Measurements from ENCODE around the gene PRR33. TPM values are rescaled to one million over a fixed set of nuclear protein-coding genes. Genes with fewer than 3 reads are reported as not detected.

Gene PRR33
- total RNA-seq, 1 donor from 2014 or later, result not detected

DNA sequence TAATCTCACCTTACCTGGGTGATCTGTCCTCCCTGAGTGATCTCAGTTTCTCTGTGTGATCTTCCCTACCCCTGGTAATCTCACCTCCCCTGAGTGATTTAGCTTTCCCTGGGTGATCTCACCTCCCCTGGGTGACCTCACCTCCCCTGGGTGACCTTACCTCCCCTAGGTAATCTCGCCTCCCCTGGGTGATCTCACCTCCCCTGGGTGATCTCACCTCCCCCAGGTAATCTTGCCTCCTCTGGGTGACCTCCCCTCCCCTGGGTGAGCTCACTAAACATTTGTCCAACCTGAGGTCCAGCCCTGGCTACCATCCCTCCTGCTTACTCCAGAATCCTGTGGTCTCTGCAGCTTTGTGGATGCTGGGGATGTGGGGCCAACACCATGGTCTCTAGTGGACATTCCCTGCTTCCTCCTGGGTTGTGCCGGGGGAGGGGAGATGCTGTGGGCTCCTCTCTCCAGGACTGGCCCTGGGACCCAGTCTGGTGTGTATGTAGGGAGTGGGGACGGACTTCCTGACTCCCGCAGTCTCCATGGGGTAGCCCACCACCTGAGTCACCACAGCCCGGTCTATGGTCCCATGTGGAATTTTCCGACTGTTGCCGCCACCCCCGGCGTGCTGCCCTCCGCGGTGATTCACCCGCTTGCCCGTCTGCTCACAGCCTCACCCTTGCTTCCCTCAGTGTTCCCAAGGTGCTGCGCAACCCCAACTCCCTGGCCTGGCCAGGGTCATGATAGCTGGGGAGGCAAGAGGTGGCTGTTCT lies 28.9 kb downstream of the PRR33 start:
- H3K27ac Mint-ChIP-seq (ENCODE audit: unreplicated experiment), result peak overlapping the region; percentile 96
- H3K27me3 Mint-ChIP-seq (ENCODE audit: low read depth), result no peaks in the 10 kb centered on the region
- no peaks in the 10 kb centered on the region for H3K9me3 Mint-ChIP-seq (ENCODE audit: low read depth)
- no peak overlapping the region for H3K4me3 Mint-ChIP-seq (ENCODE audit: unreplicated experiment)
- H3K36me3 Mint-ChIP-seq (ENCODE audit: low read depth), result no peaks in the 10 kb centered on the region
- peaks cover 5% of the 10 kb centered on the region for H3K4me1 Mint-ChIP-seq (ENCODE audit: low read depth)
- TF ChIP-seq, protein P1, sequence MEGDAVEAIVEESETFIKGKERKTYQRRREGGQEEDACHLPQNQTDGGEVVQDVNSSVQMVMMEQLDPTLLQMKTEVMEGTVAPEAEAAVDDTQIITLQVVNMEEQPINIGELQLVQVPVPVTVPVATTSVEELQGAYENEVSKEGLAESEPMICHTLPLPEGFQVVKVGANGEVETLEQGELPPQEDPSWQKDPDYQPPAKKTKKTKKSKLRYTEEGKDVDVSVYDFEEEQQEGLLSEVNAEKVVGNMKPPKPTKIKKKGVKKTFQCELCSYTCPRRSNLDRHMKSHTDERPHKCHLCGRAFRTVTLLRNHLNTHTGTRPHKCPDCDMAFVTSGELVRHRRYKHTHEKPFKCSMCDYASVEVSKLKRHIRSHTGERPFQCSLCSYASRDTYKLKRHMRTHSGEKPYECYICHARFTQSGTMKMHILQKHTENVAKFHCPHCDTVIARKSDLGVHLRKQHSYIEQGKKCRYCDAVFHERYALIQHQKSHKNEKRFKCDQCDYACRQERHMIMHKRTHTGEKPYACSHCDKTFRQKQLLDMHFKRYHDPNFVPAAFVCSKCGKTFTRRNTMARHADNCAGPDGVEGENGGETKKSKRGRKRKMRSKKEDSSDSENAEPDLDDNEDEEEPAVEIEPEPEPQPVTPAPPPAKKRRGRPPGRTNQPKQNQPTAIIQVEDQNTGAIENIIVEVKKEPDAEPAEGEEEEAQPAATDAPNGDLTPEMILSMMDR (IDR thresholded peaks at IDR 0.05), result no peak
- no peak for DNase-seq (ENCODE audit: low spot score)

DNA sequence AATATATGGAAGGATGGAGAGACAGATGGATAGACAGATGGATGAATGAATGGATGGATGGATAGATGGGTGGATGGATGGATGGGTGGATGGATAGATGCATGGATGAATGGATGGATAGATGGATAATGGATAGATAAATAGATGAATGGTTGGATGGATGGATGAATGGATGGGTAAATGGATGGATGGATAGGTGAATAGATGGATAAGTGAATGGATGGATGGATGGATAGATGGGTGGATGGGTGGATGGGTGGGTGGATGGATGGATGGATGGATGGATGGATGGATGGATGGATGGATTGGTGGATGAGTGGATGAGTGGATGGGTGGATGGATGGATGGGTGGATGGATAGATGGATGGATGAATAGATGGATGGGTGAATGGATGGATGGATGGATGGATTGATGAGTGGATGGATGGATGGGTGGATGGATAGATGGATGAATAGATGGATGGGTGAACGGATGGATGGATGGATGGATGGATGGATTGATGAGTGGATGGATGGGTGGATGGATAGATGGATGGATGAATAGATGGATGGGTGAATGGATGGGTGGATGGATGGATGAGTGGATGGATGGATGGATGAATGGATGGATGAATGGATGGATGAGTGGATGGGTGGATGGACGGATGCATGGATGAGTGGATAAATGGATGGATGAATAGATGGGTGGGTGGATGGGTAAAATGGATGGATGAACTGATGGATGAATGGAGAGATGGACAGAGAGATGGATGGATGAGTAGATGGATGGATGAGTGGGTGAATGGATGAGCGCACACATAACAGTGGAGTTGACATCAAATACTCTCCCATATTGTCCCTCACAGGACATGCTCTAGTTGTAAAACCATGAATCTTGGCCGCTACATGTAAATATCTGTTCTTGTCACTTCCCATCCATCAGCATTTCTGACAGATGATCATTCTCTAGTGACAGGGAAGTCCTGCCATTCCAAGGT lies 30.0 kb downstream of the PRR33 start:
- H3K27ac Mint-ChIP-seq (ENCODE audit: unreplicated experiment), result no peak overlapping the region
- H3K4me3 Mint-ChIP-seq (ENCODE audit: unreplicated experiment), result no peak overlapping the region
- H3K27me3 Mint-ChIP-seq (ENCODE audit: low read depth), result no peaks in the 10 kb centered on the region
- TF ChIP-seq, protein P1 (IDR thresholded peaks at IDR 0.05), result no peak
- DNase-seq (ENCODE audit: low spot score), result no peak
- no peaks in the 10 kb centered on the region for H3K36me3 Mint-ChIP-seq (ENCODE audit: low read depth)
- peaks cover 5% of the 10 kb centered on the region for H3K4me1 Mint-ChIP-seq (ENCODE audit: low read depth)
- no peaks in the 10 kb centered on the region for H3K9me3 Mint-ChIP-seq (ENCODE audit: low read depth)

DNA sequence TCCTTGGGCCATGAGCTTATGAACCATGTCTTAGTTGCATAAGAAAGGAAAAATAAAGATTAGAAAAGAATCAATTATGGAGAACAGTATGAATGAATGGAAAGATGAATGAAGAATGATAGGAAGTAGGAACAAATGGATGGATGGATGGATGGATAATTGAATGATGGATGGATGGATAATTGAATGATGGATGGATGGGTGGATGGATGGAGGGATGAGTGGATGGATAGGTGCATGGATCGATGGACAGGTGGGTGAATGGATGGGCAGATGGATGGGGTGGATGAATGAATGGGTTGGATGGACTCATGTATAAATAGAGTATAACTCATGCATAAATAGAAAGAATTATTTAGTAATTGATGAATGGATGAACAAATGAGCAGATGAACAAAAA lies 31.6 kb downstream of the PRR33 start:
- Mint-ChIP-seq H3K27me3 (ENCODE audit: low read depth) (no peaks in the 10 kb centered on the region), H3K36me3 (ENCODE audit: low read depth) (no peaks in the 10 kb centered on the region), H3K4me1 (ENCODE audit: low read depth) (no peaks in the 10 kb centered on the region), H3K27ac (ENCODE audit: unreplicated experiment) (no peak overlapping the region), H3K9me3 (ENCODE audit: low read depth) (no peaks in the 10 kb centered on the region), H3K4me3 (ENCODE audit: unreplicated experiment) (no peak overlapping the region)
- no peak for DNase-seq (ENCODE audit: low spot score)
- TF ChIP-seq, protein P1 (IDR thresholded peaks at IDR 0.05), result no peak

DNA sequence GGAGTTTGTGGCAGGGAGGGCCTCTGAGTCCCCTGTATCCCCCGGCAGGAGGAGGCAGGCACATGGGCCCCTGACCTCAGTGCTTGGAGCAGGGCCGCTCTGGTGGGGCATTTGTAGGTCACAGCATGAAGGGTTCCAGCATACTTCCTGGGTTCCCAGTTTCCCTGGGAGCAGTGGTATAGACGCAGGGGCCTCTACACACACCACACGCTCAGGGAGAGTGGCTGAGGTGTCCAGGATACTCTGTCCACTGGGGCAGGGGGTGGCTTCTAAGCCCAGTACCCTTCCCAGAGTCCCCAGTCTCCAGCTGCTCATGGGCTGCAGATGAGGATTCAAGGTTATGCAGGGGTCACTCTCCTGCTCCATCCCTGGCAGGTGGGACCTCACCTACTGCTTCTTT lies 32.7 kb downstream of the PRR33 start:
- TF ChIP-seq, protein P1 (IDR thresholded peaks at IDR 0.05), result no peak
- H3K27me3 Mint-ChIP-seq (ENCODE audit: low read depth), result no peaks in the 10 kb centered on the region
- H3K4me3 Mint-ChIP-seq (ENCODE audit: unreplicated experiment), result no peak overlapping the region
- no peaks in the 10 kb centered on the region for H3K4me1 Mint-ChIP-seq (ENCODE audit: low read depth)
- no peak overlapping the region for H3K27ac Mint-ChIP-seq (ENCODE audit: unreplicated experiment)
- H3K36me3 Mint-ChIP-seq (ENCODE audit: low read depth), result no peaks in the 10 kb centered on the region
- no peaks in the 10 kb centered on the region for H3K9me3 Mint-ChIP-seq (ENCODE audit: low read depth)
- DNase-seq (ENCODE audit: low spot score), result no peak

DNA sequence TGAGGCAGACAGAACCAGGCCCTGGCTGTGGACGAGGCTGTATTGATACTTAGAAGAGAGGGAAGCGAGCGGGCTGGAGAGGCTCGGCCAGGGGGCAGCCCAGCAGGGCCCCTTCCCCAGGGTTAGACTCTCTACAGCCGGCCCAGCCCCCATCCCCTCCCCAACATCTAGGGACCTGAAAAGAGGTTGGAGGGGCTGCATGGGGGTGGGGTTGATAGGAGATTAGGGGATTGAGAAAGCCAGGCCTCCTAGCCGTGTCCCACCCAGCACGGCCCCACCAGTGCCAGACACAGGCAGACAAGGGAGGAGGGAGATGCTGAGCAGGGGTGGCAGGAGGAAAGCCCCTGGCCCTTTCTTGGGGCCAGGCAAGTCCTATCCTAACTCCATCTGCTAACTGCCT lies 33.1 kb downstream of the PRR33 start:
- no peak overlapping the region for H3K27ac Mint-ChIP-seq (ENCODE audit: unreplicated experiment)
- no peaks in the 10 kb centered on the region for H3K27me3 Mint-ChIP-seq (ENCODE audit: low read depth)
- TF ChIP-seq, protein P1 (IDR thresholded peaks at IDR 0.05), result no peak
- H3K4me3 Mint-ChIP-seq (ENCODE audit: unreplicated experiment), result no peak overlapping the region
- H3K36me3 Mint-ChIP-seq (ENCODE audit: low read depth), result no peaks in the 10 kb centered on the region
- DNase-seq (ENCODE audit: low spot score), result no peak
- no peaks in the 10 kb centered on the region for H3K4me1 Mint-ChIP-seq (ENCODE audit: low read depth)
- H3K9me3 Mint-ChIP-seq (ENCODE audit: low read depth), result no peaks in the 10 kb centered on the region
